Endodermal cell (in vitro differentiated cells): ENCODE measurements around the gene PNKD. TPM values are rescaled to one million over a fixed set of nuclear protein-coding genes. Genes with fewer than 3 reads are reported as not detected.

Experiments
- DNase-seq: peaks from one replicate; pipeline ENCODE4 v3.0.0-alpha.2; 2017
- H3K27ac ChIP-seq: 2 replicates; pipeline ENCODE4 v1.5.1; 2013; ENCODE audit warnings: mild to moderate bottlenecking, low read depth, low read length, moderate library complexity
- H3K27me3 ChIP-seq: 2 replicates; pipeline ENCODE4 v1.6.1; 2013; ENCODE audit warnings: mild to moderate bottlenecking, low read length, moderate library complexity; ENCODE audit not compliant: insufficient read depth, control insufficient read depth, poor library complexity, severe bottlenecking
- H3K36me3 ChIP-seq: 2 replicates; pipeline ENCODE4 v1.7.0; 2013; ENCODE audit warnings: mild to moderate bottlenecking, low read length, moderate library complexity; ENCODE audit not compliant: control insufficient read depth, insufficient read depth
- H3K4me1 ChIP-seq: one replicate; pipeline ENCODE4 v1.7.0; 2013; ENCODE audit warnings: low read length; ENCODE audit not compliant: control insufficient read depth, insufficient read depth
- H3K4me3 ChIP-seq: 2 replicates; pipeline ENCODE4 v1.5.1; 2013; ENCODE audit warnings: mild to moderate bottlenecking, low read length, moderate library complexity
- H3K9ac ChIP-seq: 2 replicates; pipeline ENCODE4 v1.6.1; 2013; ENCODE audit warnings: mild to moderate bottlenecking, low read length, moderate library complexity; ENCODE audit not compliant: poor library complexity, severe bottlenecking; ENCODE audit errors: extremely low read depth
- H3K9me3 ChIP-seq: 2 replicates; pipeline ENCODE4 v1.6.1; 2013; ENCODE audit warnings: mild to moderate bottlenecking, low read length, moderate library complexity; ENCODE audit not compliant: control insufficient read depth
- H3K27ac Mint-ChIP-seq: 2 replicates; pipeline ENCODE4 v1.8.0; 2020; ENCODE audit warnings: mixed read lengths
- H3K27me3 Mint-ChIP-seq: 2 replicates; pipeline ENCODE4 v1.8.0; 2021; ENCODE audit warnings: mild to moderate bottlenecking, mixed read lengths; ENCODE audit not compliant: insufficient read depth
- H3K36me3 Mint-ChIP-seq: 2 replicates; pipeline ENCODE4 v1.8.0; 2020; ENCODE audit warnings: low read depth, mixed read lengths
- H3K4me1 Mint-ChIP-seq: 2 replicates; pipeline ENCODE4 v1.8.0; 2020; ENCODE audit warnings: mixed read lengths
- H3K4me3 Mint-ChIP-seq: 2 replicates; pipeline ENCODE4 v1.8.0; 2020; ENCODE audit warnings: mild to moderate bottlenecking, moderate library complexity, mixed read lengths
- H3K9me3 Mint-ChIP-seq: 2 replicates; pipeline ENCODE4 v1.8.0; 2020; ENCODE audit warnings: mild to moderate bottlenecking, mixed read lengths
- WGBS, 2 experiments: methylation state at CpG; one replicate each; pipeline versions ENCODE4 v1.1.5 to v1.1.7; 2013; ENCODE audit warnings: missing lambda C conversion rate in 2 of 2, mixed read lengths in 1 of 2; ENCODE audit not compliant: insufficient coverage in 1 of 2, insufficient read length in 1 of 2; 5-methylcytosine and 5-hydroxymethylcytosine counted together
- total RNA-seq, 2 donors: library from RNA; stranded (reverse); fragmentation: NEBNext Ultra II Directional in 1 of 2; extraction: Animal tissue kit (Norgen Biotek cat#: 25700) in 1 of 2; gene quantifications; 2 replicates in 1 of 2; 3 replicates in 1 of 2; pipeline ENCODE4 v1.2.1, GENCODE V29; 2021
- TF ChIP-seq, protein P1 (sequence below): fragments of 200-600 bp; sonication (generic); conservative IDR thresholded peaks from 2 replicates; pipeline ENCODE4 v1.5.0; 2021; ENCODE audit warnings: antibody characterized with exemption, mild to moderate bottlenecking

Gene PNKD
- total RNA-seq, 2 donors from 2014 or later = 33.9 to 39.6 TPM

- TF ChIP-seq, protein P1, sequence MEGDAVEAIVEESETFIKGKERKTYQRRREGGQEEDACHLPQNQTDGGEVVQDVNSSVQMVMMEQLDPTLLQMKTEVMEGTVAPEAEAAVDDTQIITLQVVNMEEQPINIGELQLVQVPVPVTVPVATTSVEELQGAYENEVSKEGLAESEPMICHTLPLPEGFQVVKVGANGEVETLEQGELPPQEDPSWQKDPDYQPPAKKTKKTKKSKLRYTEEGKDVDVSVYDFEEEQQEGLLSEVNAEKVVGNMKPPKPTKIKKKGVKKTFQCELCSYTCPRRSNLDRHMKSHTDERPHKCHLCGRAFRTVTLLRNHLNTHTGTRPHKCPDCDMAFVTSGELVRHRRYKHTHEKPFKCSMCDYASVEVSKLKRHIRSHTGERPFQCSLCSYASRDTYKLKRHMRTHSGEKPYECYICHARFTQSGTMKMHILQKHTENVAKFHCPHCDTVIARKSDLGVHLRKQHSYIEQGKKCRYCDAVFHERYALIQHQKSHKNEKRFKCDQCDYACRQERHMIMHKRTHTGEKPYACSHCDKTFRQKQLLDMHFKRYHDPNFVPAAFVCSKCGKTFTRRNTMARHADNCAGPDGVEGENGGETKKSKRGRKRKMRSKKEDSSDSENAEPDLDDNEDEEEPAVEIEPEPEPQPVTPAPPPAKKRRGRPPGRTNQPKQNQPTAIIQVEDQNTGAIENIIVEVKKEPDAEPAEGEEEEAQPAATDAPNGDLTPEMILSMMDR = no peak
- H3K9me3 Mint-ChIP-seq = no peaks in the 10 kb centered on the region
- no peaks in the 10 kb centered on the region for H3K27me3 ChIP-seq
- peaks cover 5% of the 10 kb centered on the region for H3K4me1 Mint-ChIP-seq
- H3K9ac ChIP-seq = no peak overlapping the region
- H3K4me3 ChIP-seq = no peak overlapping the region
- H3K9me3 ChIP-seq = peaks cover 9% of the 10 kb centered on the region
- H3K27ac ChIP-seq = no peak overlapping the region
- H3K27ac Mint-ChIP-seq = no peak overlapping the region
- no peak overlapping the region for H3K4me3 Mint-ChIP-seq
- H3K27me3 Mint-ChIP-seq = no peaks in the 10 kb centered on the region
- peaks cover 4% of the 10 kb centered on the region for H3K4me1 ChIP-seq
- H3K36me3 ChIP-seq = peaks cover 94% of the 10 kb centered on the region
- no peak for DNase-seq
- peaks cover 75% of the 10 kb centered on the region for H3K36me3 Mint-ChIP-seq
- WGBS, 2 experiments = 99 to 100% methylated on average over 2 to 3 of the region's 3 CpGs
These were observed 41.1 kb upstream of the PNKD start for GRCh38 chr2:218229239-218229638.

GRCh38 chr2:218229851-218230250 lies 40.5 kb upstream of the PNKD start:
- H3K4me3 Mint-ChIP-seq = no peak overlapping the region
- no peaks in the 10 kb centered on the region for H3K27me3 Mint-ChIP-seq
- peaks cover 4% of the 10 kb centered on the region for H3K4me1 ChIP-seq
- no peak overlapping the region for H3K9ac ChIP-seq
- no peak overlapping the region for H3K27ac Mint-ChIP-seq
- DNase-seq = no peak
- peaks cover 9% of the 10 kb centered on the region for H3K9me3 ChIP-seq
- 86 to 95% methylated on average over 3 to 4 of the region's 4 CpGs for WGBS, 2 experiments
- peaks cover 3% of the 10 kb centered on the region for H3K4me1 Mint-ChIP-seq
- H3K27me3 ChIP-seq = no peaks in the 10 kb centered on the region
- TF ChIP-seq, protein P1 = no peak
- no peak overlapping the region for H3K27ac ChIP-seq
- no peak overlapping the region for H3K4me3 ChIP-seq
- H3K9me3 Mint-ChIP-seq = no peaks in the 10 kb centered on the region
- H3K36me3 Mint-ChIP-seq = peaks cover 76% of the 10 kb centered on the region
- peaks cover 94% of the 10 kb centered on the region for H3K36me3 ChIP-seq

GRCh38 chr2:218230882-218231281 lies 39.4 kb upstream of the PNKD start:
- H3K4me1 Mint-ChIP-seq = peaks cover 3% of the 10 kb centered on the region
- H3K27me3 ChIP-seq = no peaks in the 10 kb centered on the region
- whole genome bisulfite sequencing, 2 experiments = 89% methylated on average over 1 of the region's 1 CpG; no CpG with 5 or more reads in 1 of the 2 experiments
- TF ChIP-seq, protein P1 = peak; percentile 55
- H3K36me3 Mint-ChIP-seq = peaks cover 78% of the 10 kb centered on the region
- H3K4me3 ChIP-seq = no peak overlapping the region
- H3K9ac ChIP-seq = no peak overlapping the region
- no peak overlapping the region for H3K27ac Mint-ChIP-seq
- no peaks in the 10 kb centered on the region for H3K9me3 Mint-ChIP-seq
- no peaks in the 10 kb centered on the region for H3K27me3 Mint-ChIP-seq
- H3K4me3 Mint-ChIP-seq = no peak overlapping the region
- DNase-seq = no peak
- H3K36me3 ChIP-seq = peaks cover 94% of the 10 kb centered on the region
- peaks cover 4% of the 10 kb centered on the region for H3K4me1 ChIP-seq
- no peak overlapping the region for H3K27ac ChIP-seq
- H3K9me3 ChIP-seq = peaks cover 9% of the 10 kb centered on the region
